ENCODE results near the gene GNAS-AS1.

Gene GNAS-AS1

DNA sequence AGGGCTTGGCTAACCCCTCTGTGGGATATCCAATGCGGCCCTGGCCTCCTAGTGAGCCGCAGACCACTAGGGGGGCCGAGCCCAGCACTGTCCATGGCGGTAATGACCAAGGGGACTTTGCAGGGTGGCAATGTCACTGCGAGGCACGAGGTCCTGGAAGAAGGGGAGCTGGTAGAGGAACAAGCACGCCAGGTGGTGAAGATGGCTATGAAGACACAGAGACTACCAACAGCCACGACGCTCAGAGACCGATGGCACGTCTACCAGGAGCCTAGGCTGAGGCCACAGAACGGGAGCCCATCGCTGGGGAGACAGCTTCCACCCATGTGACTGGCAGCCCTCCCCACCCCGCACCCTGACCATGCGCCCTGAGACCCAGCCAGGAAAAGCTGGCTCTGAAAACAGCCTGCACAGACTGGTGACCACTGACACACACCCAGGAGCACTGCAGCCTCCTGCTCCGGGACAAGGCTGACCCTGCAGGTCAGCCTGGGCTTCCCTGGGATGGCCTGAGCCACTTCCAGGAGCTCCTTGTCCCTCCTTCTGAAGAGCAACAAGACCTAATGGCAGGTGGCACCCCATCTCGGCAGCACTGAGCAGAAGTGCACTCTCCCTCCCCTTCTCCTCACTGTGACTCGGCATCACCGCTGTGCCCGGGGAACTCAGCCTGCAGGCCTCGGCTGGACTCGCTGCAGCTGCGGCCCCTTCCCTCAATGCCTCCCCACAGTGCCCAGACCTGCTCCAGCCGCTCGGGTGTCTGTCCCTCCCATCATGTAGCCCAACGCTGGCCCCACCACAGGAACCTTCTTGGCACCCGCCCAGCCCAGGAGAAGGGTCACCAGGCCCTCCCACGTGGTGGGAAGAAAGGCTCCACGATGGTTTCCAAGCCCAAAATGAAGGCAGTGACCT is 56.9 kb downstream of the GNAS-AS1 start:
- H3K4me3 ChIP-seq (ENCODE audit: low read depth, low read length) = no peak overlapping the region
- TF ChIP-seq CTCF (conservative IDR thresholded peaks at IDR 0.05; ENCODE audit: low read depth, low read length) = no peak
- no peak for DNase-seq (ENCODE audit: low read depth)

- no peak for TF ChIP-seq CTCF (conservative IDR thresholded peaks at IDR 0.05; ENCODE audit: low read depth, low read length)
- H3K4me3 ChIP-seq (ENCODE audit: low read depth, low read length) = no peak overlapping the region
- DNase-seq (ENCODE audit: low read depth) = no peak
Measured at GRCh38 chr20:58792426-58792825, 58.3 kb downstream of the GNAS-AS1 start.

DNA sequence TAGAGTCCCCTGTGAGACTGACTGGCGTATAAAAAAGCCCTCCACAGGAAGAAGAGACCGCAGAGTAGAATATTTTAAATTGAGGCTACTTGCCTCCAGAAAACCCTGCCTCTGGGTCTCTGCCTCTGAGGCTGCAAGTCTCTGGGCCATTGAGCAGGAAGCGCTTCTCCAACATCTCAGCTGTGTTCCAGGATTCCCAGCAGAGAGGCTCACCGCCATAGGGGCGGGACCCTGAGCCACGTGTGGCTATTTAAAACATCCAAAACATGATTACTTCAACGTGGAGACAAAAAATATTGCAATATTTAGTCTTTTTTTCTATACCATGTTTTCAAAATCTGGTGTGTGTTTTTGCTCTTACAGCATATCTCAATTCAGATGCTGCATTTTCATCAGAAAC is 59.4 kb downstream of the GNAS-AS1 start:
- DNase-seq (ENCODE audit: low read depth) = no peak
- no peak for TF ChIP-seq CTCF (conservative IDR thresholded peaks at IDR 0.05; ENCODE audit: low read depth, low read length)

DNA sequence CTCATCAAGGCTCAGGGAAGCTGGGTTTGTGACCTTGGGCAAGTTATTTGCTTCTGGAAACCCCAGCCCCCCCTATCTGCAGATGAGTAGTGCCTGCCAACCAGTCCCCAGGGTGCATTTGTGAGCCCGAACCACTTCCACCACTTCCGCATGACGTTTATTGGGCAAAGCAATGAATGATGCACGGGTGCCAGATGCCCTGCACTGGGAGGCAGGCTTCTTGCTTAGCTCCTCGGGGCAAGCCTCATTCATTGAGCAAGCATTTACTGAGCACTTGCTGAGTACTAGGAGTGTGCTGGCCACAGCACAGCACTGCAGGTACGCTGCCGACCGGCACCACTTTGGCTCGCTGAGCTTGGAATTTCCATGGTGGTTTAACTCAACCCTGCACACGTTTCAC is 60.2 kb downstream of the GNAS-AS1 start:
- TF ChIP-seq CTCF (conservative IDR thresholded peaks at IDR 0.05; ENCODE audit: low read depth, low read length) = no peak
- no peak overlapping the region for H3K4me3 ChIP-seq (ENCODE audit: low read depth, low read length)

More for the DNA sequence above, 59.4 kb downstream of the GNAS-AS1 start:
- H3K4me3 ChIP-seq (ENCODE audit: low read depth, low read length) = no peak overlapping the region

DNA sequence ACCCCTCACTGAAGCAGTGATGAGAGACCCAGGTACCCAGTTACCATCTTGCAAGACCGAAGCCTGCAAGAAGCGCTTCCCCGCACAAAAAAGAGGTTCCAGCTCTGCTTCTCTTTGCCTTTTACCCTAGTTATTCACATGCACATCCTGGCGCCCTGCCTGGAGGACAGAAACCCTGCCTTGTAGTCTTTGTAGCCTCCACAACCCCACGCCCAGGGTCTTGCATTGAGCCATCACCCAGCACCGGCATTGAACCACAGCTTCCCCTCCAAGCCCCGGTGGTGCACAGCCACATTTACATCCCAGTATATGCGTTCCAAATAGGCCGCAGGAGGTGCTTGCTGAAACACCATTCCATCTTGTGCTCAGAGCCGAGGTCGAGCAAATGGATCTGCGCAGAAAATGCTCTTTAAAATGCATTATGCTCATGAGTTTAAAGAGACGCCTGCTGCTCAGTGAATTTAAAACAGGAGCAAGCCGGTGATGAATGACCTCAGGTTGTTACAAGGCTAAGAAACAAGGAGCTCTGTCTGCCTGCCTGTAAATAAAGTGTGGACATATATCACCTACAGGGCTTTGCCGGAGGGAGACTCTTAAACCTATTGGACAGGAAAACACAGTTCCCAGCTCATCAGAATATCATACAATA is 61.7 kb downstream of the GNAS-AS1 start:
- DNase-seq (ENCODE audit: low read depth) = no peak
- no peak for TF ChIP-seq CTCF (conservative IDR thresholded peaks at IDR 0.05; ENCODE audit: low read depth, low read length)
- H3K4me3 ChIP-seq (ENCODE audit: low read depth, low read length) = no peak overlapping the region

More for the DNA sequence above, 60.2 kb downstream of the GNAS-AS1 start:
- no peak for DNase-seq (ENCODE audit: low read depth)

DNA sequence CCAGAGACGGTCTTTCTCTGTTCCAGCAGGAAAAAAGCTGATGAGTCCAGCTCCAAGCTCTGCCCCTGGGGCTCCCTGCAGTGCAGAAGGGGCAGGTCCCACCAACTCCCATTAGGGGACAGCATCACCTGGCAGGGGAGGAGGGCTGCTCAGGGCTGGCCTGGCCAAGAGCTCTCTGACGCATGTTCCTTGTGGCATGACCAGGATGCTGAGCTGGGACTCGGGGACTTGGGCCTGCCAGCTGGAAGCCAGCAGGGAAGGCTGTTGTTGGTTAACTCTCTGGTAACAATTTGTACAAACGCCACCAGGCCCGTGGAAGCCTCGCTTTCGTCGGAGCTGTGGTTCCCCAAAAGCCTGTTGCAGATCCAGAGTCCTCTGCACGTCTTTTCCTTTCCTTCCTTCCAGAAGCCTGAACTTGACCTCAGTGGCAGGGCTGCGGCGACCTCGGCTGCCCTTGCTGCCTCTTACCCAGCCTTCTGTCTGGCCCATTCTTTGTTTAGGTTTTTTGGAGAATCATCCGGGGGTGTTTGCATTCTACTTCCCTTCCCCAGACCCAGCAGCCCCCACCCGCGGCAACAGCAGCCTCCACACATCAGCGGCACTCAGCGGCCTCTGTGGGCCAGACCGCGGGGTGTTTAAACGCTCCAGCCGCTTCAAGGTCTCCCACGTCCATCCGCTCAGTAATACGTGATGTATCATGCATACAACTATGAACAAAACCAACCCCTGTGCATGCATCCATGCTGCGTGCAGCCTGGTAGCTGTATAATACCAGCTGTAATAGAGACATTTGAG is 63.3 kb downstream of the GNAS-AS1 start:
- no peak overlapping the region for H3K4me3 ChIP-seq (ENCODE audit: low read depth, low read length)
- no peak for DNase-seq (ENCODE audit: low read depth)
- no peak for TF ChIP-seq CTCF (conservative IDR thresholded peaks at IDR 0.05; ENCODE audit: low read depth, low read length)
